Measurements from ENCODE around the gene CDK11B.
"Not testable (repeated sequence)": the region's sequence is repeated elsewhere in the genome, so short reads cannot be mapped to it uniquely, and the experiment has no call there.

CDK11B gene

GRCh38 chr1:1597275-1597930, 61.4 kb downstream of the CDK11B start:
- DNase-seq: peak; percentile 44

GRCh38 chr1:1596493-1597274, 62.1 kb downstream of the CDK11B start:
- no peak for DNase-seq

GRCh38 chr1:1595341-1595740, 63.5 kb downstream of the CDK11B start:
- DNase-seq: not testable (repeated sequence)

GRCh38 chr1:1594602-1595260, 64.1 kb downstream of the CDK11B start:
- DNase-seq: peak; percentile 62

GRCh38 chr1:1593834-1594601, 64.8 kb downstream of the CDK11B start:
- DNase-seq: no peak

GRCh38 chr1:1591452-1591851, 67.4 kb downstream of the CDK11B start:
- no peak for DNase-seq

Measured in NCI-H69 (cell line).